ENCODE results near the gene ANKRD24.

Gene ANKRD24

GRCh38 chr19:4174895-4175668, 7.4 kb upstream of the ANKRD24 start:
- in situ Hi-C loops (cut with MboI; ENCODE audit: low sequenced_read_pairs, unreplicated experiment), result no loop called here
- TF ChIP-seq, protein P1, sequence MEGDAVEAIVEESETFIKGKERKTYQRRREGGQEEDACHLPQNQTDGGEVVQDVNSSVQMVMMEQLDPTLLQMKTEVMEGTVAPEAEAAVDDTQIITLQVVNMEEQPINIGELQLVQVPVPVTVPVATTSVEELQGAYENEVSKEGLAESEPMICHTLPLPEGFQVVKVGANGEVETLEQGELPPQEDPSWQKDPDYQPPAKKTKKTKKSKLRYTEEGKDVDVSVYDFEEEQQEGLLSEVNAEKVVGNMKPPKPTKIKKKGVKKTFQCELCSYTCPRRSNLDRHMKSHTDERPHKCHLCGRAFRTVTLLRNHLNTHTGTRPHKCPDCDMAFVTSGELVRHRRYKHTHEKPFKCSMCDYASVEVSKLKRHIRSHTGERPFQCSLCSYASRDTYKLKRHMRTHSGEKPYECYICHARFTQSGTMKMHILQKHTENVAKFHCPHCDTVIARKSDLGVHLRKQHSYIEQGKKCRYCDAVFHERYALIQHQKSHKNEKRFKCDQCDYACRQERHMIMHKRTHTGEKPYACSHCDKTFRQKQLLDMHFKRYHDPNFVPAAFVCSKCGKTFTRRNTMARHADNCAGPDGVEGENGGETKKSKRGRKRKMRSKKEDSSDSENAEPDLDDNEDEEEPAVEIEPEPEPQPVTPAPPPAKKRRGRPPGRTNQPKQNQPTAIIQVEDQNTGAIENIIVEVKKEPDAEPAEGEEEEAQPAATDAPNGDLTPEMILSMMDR (IDR thresholded peaks at IDR 0.05; ENCODE audit: borderline replicate concordance, control extremely low read depth, extremely low read depth, insufficient read depth, missing control alignments), result no peak
- no peak for DNase-seq (ENCODE audit: low spot score)

DNA sequence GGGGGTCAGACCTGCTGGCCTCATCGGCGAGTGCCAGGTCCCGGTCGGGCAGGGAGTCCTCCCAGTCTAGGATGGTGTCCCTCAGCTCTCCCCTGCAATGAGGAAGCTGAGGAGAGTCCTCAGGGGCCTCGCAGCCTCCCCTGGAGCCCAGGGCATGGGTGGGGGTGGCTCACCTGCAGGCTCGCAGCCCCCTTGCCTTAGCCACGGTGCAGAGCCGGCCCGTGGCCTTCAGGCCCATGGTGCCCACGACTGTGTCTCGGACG, 6.9 kb upstream of the ANKRD24 start:
- TF ChIP-seq, protein P1 (IDR thresholded peaks at IDR 0.05; ENCODE audit: borderline replicate concordance, control extremely low read depth, extremely low read depth, insufficient read depth, missing control alignments), result no peak
- no peak for DNase-seq (ENCODE audit: low spot score)
- in situ Hi-C loops (cut with MboI; ENCODE audit: low sequenced_read_pairs, unreplicated experiment), result no loop called here

DNA sequence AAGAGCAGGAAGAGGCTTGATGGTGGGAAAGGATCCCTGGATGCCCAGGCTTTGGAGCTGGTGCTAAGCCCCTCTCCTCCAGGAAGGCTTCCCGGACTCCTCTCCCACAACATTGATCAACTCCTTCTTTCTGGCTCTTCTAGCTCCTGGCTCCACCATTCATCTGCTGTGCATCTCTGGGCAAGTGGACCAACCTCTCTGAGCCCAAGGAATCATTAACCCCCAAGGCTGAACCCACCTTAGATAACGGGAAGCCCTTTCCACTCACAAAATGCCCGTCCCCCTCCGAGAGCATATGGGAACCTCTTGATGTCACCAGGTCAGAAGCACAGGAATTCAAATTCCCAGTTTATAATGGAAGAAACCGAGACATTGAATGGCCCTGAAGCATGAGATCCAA, 5.3 kb upstream of the ANKRD24 start:
- DNase-seq (ENCODE audit: low spot score), result no peak
- in situ Hi-C loops (cut with MboI; ENCODE audit: low sequenced_read_pairs, unreplicated experiment), result no loop called here
- TF ChIP-seq, protein P1 (IDR thresholded peaks at IDR 0.05; ENCODE audit: borderline replicate concordance, control extremely low read depth, extremely low read depth, insufficient read depth, missing control alignments), result no peak

- in situ Hi-C loops (cut with MboI; ENCODE audit: low sequenced_read_pairs, unreplicated experiment), result no loop called here
Measured at GRCh38 chr19:4178990-4179389, 3.5 kb upstream of the ANKRD24 start.

DNA sequence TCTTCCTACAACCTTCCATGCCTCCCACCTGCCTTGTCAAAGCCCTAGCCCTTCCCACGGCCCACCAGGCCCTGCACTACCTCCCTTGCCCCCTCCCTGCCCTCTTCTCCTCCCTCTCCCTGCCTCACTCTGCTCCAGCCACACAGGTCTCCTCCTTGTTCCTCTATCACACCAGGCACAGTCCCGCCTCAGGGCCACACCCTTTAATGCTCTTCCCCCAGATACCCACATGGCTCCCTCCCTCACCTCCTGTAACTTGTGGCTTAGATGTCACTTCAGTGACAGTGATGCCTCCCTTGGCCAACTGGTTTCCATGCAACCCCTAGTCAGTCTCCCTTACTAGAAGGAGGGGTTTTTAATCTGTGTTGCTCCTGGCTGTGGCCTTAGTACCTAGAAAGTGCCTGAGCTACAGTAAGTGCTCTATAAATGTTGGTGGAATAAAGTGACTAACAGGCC, 1.4 kb upstream of the ANKRD24 start:
- TF ChIP-seq, protein P1 (IDR thresholded peaks at IDR 0.05; ENCODE audit: borderline replicate concordance, control extremely low read depth, extremely low read depth, insufficient read depth, missing control alignments), result no peak
- no peak for DNase-seq (ENCODE audit: low spot score)
- in situ Hi-C loops (cut with MboI; ENCODE audit: low sequenced_read_pairs, unreplicated experiment), result no loop called here

More at GRCh38 chr19:4178990-4179389, 3.5 kb upstream of the ANKRD24 start:
- DNase-seq (ENCODE audit: low spot score), result no peak
- TF ChIP-seq, protein P1 (IDR thresholded peaks at IDR 0.05; ENCODE audit: borderline replicate concordance, control extremely low read depth, extremely low read depth, insufficient read depth, missing control alignments), result no peak

DNA sequence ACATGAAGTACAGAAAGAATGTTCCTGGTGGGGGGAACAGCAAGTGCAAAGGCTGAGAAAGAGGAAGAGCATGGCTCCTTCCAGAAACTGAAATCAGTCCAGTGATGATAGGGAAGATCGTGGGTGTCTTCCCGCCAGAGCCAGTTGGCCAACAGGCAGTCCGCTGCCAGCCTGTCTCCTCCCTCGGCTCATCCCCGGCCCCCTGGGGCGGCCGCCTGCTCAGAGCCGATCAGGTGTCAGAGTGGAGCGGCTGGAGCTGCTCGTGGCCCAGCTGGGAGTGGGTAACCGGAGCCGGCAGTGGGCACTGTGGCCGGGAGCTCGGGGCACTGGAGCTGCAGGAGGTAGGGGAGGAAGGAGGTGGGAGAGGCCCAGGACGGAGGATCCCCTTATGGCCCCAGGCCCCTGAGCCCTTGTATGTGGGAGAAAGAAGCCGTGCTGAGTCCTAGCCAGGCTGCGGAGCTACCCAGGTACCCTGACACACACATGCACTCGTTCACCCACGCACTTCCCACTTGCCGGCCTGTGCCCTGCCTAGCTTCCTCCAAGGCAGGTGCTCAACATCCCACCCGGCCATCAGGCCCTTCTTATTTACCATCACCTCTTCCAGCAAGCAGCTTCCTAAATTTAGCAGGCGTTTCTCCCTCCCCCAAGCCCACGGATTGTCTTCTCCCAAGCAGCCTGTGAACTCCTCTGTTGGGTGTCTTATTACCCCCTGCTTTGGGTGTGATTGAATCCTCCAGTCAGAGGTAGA, 1.7 kb downstream of the ANKRD24 start:
- in situ Hi-C loops (cut with MboI; ENCODE audit: low sequenced_read_pairs, unreplicated experiment), result no loop called here
- TF ChIP-seq, protein P1 (IDR thresholded peaks at IDR 0.05; ENCODE audit: borderline replicate concordance, control extremely low read depth, extremely low read depth, insufficient read depth, missing control alignments), result no peak
- DNase-seq (ENCODE audit: low spot score), result no peak

All from GM13976 (cell line).